GM18498 (cell line): ENCODE results near the gene TCHH.
"Not testable (repeated sequence)": the region's sequence is repeated elsewhere in the genome, so short reads cannot be mapped to it uniquely, and the experiment has no call there.

Experiments used
- ATAC-seq: cut with Tn5 transposase; IDR thresholded peaks from one replicate; pipeline ENCODE4 v1.9.1; 2021; ENCODE audit warnings: mild to moderate bottlenecking, moderate library complexity; ENCODE audit not compliant: unreplicated experiment

The TCHH gene, protein sequence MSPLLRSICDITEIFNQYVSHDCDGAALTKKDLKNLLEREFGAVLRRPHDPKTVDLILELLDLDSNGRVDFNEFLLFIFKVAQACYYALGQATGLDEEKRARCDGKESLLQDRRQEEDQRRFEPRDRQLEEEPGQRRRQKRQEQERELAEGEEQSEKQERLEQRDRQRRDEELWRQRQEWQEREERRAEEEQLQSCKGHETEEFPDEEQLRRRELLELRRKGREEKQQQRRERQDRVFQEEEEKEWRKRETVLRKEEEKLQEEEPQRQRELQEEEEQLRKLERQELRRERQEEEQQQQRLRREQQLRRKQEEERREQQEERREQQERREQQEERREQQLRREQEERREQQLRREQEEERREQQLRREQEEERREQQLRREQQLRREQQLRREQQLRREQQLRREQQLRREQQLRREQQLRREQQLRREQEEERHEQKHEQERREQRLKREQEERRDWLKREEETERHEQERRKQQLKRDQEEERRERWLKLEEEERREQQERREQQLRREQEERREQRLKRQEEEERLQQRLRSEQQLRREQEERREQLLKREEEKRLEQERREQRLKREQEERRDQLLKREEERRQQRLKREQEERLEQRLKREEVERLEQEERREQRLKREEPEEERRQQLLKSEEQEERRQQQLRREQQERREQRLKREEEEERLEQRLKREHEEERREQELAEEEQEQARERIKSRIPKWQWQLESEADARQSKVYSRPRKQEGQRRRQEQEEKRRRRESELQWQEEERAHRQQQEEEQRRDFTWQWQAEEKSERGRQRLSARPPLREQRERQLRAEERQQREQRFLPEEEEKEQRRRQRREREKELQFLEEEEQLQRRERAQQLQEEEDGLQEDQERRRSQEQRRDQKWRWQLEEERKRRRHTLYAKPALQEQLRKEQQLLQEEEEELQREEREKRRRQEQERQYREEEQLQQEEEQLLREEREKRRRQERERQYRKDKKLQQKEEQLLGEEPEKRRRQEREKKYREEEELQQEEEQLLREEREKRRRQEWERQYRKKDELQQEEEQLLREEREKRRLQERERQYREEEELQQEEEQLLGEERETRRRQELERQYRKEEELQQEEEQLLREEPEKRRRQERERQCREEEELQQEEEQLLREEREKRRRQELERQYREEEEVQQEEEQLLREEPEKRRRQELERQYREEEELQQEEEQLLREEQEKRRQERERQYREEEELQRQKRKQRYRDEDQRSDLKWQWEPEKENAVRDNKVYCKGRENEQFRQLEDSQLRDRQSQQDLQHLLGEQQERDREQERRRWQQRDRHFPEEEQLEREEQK (N-terminal part only)

GRCh38 chr1:152115344-152115743 lies at the start of gene TCHH:
Gene TCHH (minus strand): TSS chr1:152115444. CDS start chr1:152114080, 1,364 bp downstream.
- ATAC-seq = no peak

DNA sequence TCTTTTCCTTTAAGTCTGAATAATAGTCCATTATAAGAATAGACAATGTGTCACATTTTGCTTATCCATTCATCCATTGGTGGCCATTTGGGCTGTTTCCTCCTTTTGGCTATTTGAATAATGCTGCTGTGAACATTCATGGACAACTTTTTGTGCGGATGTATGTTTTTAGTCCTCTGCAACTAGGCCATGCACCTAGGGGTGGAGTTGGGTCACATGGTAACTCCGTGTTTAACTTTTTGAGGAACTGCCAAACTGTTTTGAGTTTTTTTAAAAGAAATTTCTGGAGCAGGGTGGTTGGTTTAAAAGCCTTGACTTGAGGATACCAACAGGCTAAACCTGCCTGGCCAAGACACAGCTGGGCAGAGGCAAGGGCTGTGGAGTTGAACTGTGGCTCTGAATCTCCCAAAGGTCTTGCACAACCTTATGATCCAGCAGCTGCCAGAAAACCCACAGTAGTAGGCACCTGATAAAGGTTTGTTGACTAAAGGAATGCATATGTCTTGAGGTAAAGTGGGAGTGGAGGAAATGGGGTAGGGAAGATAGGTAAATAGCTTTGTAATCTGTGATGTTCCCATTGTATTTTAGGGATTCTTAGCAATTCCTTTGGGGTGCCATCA lies 49.4 kb upstream of the TCHH start:
- no peak for ATAC-seq

DNA sequence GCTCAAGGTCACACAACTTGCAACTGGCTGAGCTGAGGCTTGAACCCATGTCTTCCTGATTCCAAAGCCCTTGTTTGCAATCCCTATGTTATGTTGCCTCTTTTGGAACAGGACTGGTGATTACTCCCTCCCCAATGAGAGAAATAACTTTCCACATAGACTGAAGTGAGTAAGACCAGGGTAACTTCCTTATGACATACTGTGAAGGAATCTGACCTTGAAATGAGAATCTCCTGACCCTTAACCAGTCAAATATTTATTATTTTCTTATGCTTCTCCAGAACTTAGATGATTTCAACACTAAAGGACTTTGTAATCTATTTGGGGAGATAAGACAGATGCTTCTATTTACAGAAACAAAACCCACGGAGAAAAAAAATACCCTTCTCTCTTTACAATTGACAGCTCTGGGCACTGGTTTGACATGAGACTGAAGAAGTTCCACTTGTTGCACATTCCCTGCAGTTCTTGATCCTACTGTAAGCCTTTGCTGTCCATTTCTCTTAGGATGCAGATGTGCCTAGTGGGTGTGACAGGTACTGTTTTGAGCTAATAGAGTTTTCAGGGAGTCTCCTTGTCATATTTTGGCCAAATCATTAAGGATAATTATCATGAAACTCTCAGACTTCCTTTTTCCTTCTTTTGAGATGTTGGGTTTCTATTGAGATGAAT lies 47.7 kb upstream of the TCHH start:
- no peak for ATAC-seq

DNA sequence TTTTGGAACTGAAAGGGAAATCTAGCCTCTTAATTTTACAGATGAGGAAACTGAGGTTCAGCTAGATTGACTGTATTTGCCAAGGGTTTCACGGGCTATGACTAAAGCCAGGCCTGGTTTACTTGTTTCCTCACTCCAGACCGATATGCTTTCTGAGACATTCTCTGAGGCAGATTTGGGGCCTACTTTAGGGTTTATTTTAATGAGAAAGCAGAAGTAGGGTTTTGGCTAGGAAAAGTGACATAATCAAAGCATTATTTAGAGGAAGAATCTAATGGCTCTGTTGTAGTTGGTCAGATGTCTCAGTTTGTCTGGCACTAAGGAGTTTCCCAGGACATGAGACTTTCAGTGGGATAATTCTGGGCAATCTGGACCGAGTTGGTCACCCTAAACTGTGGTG lies 45.3 kb upstream of the TCHH start:
- no peak for ATAC-seq

DNA sequence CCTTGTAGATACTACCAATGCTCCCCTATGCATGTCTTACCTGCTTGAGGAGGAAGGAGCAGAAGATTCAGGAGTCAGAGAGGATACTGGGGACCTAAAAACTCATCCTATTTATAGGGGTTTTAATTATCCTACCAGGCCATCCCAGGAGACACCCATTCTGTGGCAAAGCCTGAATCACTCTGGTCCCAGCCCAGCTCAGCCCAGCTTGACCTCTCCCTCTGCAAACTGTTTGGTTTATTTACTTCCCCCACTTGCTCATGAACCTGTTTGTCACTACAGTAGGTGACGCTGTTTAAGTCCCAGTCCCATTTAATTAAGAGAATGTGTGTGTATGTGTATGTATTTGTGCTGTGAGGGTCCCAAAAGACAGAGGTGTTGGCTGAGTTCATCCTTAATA lies 43.9 kb upstream of the TCHH start, which contains the start of gene RPTN:
Gene RPTN (minus strand): TSS at position 85 of the 400 bp plus-strand sequence. CDS start 1,339 bp downstream, outside the sequence.
- no peak for ATAC-seq

DNA sequence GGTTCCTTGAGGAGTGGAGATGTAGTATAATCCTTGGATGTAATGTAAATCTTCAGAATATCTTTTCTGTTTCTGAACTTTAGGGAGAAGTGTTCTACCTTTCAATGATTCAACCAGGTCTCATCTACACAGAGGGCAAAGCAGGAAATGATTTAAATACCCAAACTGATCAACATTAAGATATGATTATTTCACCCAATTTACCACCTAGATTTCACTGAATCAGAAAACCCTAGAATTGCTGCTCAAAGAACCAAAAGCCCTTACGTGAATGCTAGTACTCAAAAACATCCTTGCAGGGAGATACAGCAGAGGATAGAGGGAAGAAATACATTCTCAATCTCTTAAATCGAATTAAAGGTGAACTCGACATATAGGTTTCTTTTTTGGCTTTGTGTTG lies 38.8 kb upstream of the TCHH start:
- no peak for ATAC-seq

DNA sequence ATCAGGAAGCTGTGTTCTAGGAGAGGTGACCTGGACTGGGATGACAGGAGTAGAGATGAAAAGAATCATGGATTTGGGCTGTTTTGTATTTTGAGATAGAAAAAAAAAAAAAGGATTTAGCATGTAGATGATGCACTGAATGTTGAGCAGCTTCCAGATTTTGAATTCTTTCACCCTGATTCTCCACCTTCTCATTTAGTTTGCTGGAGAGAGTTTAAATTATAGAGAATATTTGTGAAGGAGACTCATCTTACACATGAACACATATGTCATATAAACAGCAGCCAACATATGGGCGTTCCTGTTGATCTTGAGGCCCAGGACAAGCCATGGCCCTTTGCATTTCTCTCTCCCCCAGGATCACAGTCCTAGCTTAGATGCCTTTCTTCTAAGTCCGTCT lies 36.4 kb upstream of the TCHH start:
- ATAC-seq = no peak

- ATAC-seq = no peak
These were observed 33.7 kb upstream of the TCHH start for GRCh38 chr1:152148981-152149380.

- ATAC-seq = no peak
These were observed 32.8 kb upstream of the TCHH start for GRCh38 chr1:152148051-152148450.

- no peak for ATAC-seq
These were observed 30.5 kb upstream of the TCHH start for GRCh38 chr1:152145769-152146168.

GRCh38 chr1:152144674-152145183 lies 29.5 kb upstream of the TCHH start:
- ATAC-seq = not testable (repeated sequence)

GRCh38 chr1:152143150-152143887 lies 28.1 kb upstream of the TCHH start:
- ATAC-seq = no peak

GRCh38 chr1:152141971-152142584 lies 26.8 kb upstream of the TCHH start:
- no peak for ATAC-seq

DNA sequence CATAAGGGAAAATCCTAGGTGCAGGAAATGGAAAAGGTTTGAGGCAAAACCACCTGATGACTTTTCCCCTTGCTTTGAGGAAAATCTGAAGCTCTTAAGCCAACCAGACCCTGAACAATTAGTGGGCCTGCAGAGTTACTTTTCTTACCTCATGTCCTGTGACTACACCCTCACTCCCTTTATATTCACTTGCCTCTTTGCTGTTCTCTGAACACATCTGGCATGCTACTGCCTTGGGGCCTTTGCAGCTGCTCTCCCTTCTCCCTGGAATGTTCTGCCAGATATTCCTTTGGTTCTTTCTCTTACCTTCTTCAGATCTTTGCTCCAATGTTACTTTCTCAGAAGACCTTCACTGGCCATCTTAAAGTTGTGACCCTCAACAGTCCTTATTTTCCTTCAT lies 22.0 kb upstream of the TCHH start:
- ATAC-seq = no peak

- no peak for ATAC-seq
These were observed 14.9 kb upstream of the TCHH start for GRCh38 chr1:152130186-152130585.

DNA sequence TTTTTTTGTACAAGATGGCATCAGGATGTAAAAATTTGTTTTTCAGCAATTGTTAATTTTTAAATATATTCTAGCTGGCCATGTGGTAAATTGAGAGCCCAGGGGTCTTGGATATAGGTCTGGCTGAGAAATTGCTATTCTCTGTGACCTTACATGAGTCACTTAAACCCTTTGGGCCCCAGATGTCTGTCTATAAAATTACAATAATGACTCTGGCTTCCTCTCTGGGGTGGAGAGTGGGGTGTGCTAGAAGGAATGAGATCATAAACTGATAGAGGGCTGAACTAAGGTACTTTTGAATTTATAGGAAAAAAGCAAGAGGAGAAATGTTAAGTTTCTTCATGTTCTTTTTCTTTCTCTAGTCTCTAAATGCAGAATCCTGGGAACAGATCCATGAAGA lies 12.4 kb upstream of the TCHH start:
- ATAC-seq = no peak

DNA sequence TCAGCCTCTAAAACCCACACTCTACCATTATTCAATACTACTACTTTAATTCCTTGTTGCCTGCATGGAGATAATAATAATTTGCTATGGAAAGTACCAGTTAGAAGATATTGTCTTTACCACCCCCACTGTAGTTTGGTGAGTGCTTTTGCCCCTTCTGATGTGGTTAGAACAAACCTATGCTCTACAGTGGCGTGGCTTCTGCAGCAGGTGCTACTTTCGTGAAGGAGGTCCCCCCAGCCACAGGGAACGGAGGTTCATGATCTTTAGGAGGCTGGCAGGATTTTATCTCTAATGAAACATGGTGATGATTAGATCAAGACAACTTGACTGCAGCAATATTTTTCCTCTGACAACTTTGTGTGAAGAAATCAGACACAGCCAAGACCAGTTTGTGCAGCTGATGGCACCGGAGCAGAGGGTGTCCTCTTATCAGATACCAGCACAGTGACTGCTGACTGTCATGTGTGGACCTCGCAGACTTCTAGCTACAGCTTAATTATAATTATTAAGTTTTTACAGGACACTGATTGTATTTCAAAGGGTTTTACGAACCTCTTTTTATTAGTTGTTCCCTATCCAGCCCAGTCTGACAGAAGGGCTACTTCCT lies 10.7 kb upstream of the TCHH start:
- ATAC-seq = no peak

- no peak for ATAC-seq
These were observed 3.7 kb upstream of the TCHH start for GRCh38 chr1:152118915-152119314.
